Epithelial cell of esophagus (primary cell): ENCODE measurements around the gene EIF4E1B.

Experiments
- DNase-seq: peaks from one replicate; pipeline ENCODE4 v3.0.0; 2010; ENCODE audit warnings: low read depth
- H3K4me3 ChIP-seq: 2 replicates; pipeline ENCODE4 v1.5.1; 2011; ENCODE audit warnings: mild to moderate bottlenecking, low read length, control low read depth
- TF ChIP-seq, protein P1 (sequence below): IDR thresholded peaks from 2 replicates; pipeline ENCODE4 v1.5.1; 2011; ENCODE audit warnings: low read depth, mild to moderate bottlenecking, low read length, control low read depth, inconsistent platforms; ENCODE audit not compliant: insufficient read depth; ENCODE audit errors: missing control alignments

Gene EIF4E1B

DNA sequence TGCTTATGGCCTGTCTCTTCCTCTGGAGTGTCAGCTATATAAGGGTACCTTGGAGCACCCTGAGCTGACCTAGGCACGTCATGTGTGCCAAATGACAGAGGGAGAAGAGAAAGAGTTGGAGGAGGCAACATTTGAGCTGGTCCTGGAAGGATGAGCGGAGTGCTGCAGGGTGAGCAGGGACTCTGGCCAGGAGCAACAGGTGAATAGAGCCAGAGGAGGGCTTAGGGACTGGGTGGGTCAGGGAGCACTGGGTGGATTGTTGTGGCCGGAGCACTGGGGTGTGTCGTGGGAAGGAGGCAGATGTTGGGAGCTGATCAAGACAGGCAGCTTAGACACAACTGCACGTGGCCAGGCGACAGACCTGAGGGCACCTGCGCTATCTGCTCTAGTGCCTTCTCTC lies 60.4 kb downstream of the EIF4E1B start:
- no peak for DNase-seq
- H3K4me3 ChIP-seq, result no peak overlapping the region
- TF ChIP-seq, protein P1, sequence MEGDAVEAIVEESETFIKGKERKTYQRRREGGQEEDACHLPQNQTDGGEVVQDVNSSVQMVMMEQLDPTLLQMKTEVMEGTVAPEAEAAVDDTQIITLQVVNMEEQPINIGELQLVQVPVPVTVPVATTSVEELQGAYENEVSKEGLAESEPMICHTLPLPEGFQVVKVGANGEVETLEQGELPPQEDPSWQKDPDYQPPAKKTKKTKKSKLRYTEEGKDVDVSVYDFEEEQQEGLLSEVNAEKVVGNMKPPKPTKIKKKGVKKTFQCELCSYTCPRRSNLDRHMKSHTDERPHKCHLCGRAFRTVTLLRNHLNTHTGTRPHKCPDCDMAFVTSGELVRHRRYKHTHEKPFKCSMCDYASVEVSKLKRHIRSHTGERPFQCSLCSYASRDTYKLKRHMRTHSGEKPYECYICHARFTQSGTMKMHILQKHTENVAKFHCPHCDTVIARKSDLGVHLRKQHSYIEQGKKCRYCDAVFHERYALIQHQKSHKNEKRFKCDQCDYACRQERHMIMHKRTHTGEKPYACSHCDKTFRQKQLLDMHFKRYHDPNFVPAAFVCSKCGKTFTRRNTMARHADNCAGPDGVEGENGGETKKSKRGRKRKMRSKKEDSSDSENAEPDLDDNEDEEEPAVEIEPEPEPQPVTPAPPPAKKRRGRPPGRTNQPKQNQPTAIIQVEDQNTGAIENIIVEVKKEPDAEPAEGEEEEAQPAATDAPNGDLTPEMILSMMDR, result no peak

GRCh38 chr5:176691524-176691923 lies 61.0 kb downstream of the EIF4E1B start:
- H3K4me3 ChIP-seq, result no peak overlapping the region
- TF ChIP-seq, protein P1, result no peak
- no peak for DNase-seq

DNA sequence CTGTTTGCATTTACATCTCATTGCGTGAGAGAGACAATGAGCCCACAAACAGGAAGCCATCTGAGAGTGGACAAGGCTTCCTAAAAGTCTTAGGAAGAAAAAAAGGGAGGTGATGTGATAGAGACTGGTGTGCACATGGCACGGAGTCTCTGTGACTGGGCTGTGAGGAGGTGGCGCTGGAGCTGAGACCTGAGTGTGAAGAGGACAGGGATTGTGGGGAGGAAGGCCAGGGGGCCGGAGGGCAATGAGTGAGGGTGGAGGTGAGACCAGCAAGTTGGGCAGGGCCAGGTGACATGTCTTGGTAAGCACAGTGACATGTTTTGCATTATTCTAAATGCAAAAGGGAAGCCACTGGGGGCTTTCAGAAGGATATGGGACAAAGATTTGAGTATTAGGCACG lies 61.9 kb downstream of the EIF4E1B start:
- no peak for DNase-seq
- TF ChIP-seq, protein P1, result no peak

DNA sequence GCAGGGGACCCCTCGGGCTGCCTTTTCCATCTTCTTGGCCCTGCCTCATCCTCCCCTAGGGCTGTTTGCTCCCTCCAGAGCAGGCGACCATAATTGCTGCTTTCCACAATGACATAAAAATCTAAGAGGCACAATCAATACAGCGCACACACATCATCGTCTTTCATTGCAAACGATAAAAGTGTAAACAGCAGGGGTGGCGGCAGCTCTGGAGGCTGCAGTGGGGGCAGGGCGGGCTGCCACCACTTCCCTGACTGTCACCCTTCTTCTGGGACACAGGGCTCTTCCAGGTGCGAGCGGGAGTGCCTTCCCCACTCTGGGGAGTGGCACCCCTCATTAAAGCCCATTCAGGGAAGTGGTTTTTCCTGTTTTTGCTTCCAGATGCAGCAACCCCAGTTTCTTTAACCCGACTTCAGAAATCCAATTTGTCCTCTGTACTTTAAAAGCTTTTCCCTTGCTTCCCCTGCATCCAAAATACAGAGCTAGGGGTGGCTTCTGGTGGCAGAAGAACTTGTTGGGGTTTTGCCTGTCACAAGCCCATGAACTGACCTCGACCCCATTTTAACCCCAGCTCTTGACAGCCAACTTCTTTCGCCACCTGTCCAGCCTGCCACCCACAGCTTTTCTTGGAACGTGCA lies 62.5 kb downstream of the EIF4E1B start:
- peak; percentile 5 for DNase-seq
- TF ChIP-seq, protein P1, result no peak
- no peak overlapping the region for H3K4me3 ChIP-seq

More for the DNA sequence above, 61.9 kb downstream of the EIF4E1B start:
- no peak overlapping the region for H3K4me3 ChIP-seq

DNA sequence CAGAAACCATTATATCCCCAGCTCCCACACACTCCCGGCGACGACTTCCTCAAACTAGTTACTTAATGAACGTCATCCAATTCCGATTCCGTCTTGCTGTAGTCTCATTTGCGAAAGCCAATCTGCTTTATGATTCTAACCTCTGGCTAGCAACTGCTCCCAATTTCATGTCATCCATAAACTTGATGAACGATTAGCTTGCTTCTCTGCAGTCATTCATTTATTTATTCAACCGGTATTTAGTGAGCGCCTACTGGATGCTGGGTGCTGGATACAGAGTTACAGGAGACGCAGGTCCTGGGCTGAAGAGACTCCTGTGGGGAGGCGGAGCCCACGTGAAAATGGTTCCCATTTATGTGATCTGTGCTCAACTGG lies 63.0 kb downstream of the EIF4E1B start:
- DNase-seq, result peak; percentile 13
- TF ChIP-seq, protein P1, result no peak
- no peak overlapping the region for H3K4me3 ChIP-seq

GRCh38 chr5:176694146-176694545 lies 63.7 kb downstream of the EIF4E1B start:
- TF ChIP-seq, protein P1, result no peak
- DNase-seq, result no peak

DNA sequence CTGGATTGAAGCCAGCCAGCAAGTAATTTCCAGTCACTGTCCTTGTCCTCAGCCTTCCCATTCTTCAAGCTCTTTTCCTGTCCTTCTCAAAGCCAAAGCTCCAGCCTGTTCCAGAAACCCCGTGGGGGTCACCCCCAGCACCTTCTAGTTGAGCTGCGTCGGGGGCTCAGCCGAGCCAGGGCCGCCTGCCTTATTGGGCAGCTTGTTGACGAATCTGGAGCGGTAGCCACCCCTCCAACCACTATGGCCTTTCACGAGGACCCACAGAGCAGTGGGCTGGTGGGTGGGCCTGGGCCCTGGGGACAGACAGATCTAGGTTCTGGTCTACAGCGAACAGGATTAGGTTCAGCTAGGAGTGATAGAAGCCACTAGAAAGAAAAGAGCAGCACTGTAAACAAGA lies 64.2 kb downstream of the EIF4E1B start:
- TF ChIP-seq, protein P1, result no peak
- no peak overlapping the region for H3K4me3 ChIP-seq
- no peak for DNase-seq

More at GRCh38 chr5:176694146-176694545, 63.7 kb downstream of the EIF4E1B start:
- H3K4me3 ChIP-seq, result no peak overlapping the region
